SU-DHL-6 (cell line): ENCODE results near the gene SMARCAL1.

ENCODE experiments used
- CTCF ChIP-seq: fragments of 200-600 bp; sonication (generic); IDR thresholded peaks from one replicate; pipeline ENCODE4 v1.5.1; 2017; ENCODE audit warnings: antibody characterized with exemption, mild to moderate bottlenecking, low read length, moderate library complexity; ENCODE audit not compliant: insufficient read depth, poor library complexity, severe bottlenecking
- EZH2phosphoT487 ChIP-seq: fragments of 200-600 bp; sonication (generic), shearing (Covaris generic); conservative IDR thresholded peaks from 2 replicates; pipeline ENCODE4 v1.6.1; 2018; ENCODE audit warnings: mild to moderate bottlenecking, antibody characterized with exemption, low read length, moderate library complexity, mixed read lengths

GRCh38 chr2:216379977-216380376 is 32.3 kb upstream of the SMARCAL1 start:
- TF ChIP-seq CTCF = no peak
- TF ChIP-seq EZH2phosphoT487 = no peak
